Fibroblast of lung (primary cell): ENCODE data around the gene ABCC10. TPM values are rescaled to one million over a fixed set of nuclear protein-coding genes. Genes with fewer than 3 reads are reported as not detected.
"Not testable (repeated sequence)": the region's sequence is repeated elsewhere in the genome, so short reads cannot be mapped to it uniquely, and the experiment has no call there.

ENCODE experiments used
- DNase-seq, 2 donors: peaks; one replicate each; pipeline versions ENCODE4 v3.0.0 to v3.0.0-alpha.2; 2010; ENCODE audit warnings: low read depth in 2 of 2
- H2AFZ ChIP-seq: 2 replicates; pipeline ENCODE4 v1.5.1; 2012; ENCODE audit warnings: low read length, control low read depth, inconsistent platforms
- H3K27ac ChIP-seq: 2 replicates; pipeline ENCODE4 v1.5.1; 2011; ENCODE audit warnings: low read length, control low read depth; ENCODE audit not compliant: insufficient read depth
- H3K27me3 ChIP-seq: 2 replicates; pipeline ENCODE4 v1.5.1; 2011; ENCODE audit warnings: mild to moderate bottlenecking, low read length; ENCODE audit not compliant: control insufficient read depth, insufficient read depth
- H3K36me3 ChIP-seq: 2 replicates; pipeline ENCODE4 v1.5.1; 2011; ENCODE audit warnings: low read length; ENCODE audit not compliant: control insufficient read depth, insufficient read depth
- H3K4me1 ChIP-seq: 2 replicates; pipeline ENCODE4 v1.5.1; 2011; ENCODE audit warnings: low read length; ENCODE audit not compliant: control insufficient read depth, insufficient read depth; ENCODE audit errors: extremely low read depth
- H3K4me2 ChIP-seq: 2 replicates; pipeline ENCODE4 v1.5.1; 2011; ENCODE audit warnings: low read length, control low read depth; ENCODE audit not compliant: insufficient read depth; ENCODE audit errors: extremely low read depth
- H3K4me3 ChIP-seq, 4 experiments: fragments of 200-600 bp in 1 of 4; sonication (generic) in 1 of 4; replicated peaks in 1 of 4; 2 replicates each; pipeline ENCODE4 v1.5.1; 2011 to 2016; ENCODE audit warnings: low read length in 4 of 4, low read depth in 3 of 4, mild to moderate bottlenecking in 3 of 4, control low read depth in 2 of 4, inconsistent platforms in 1 of 4, mixed read lengths in 1 of 4; ENCODE audit not compliant: insufficient read depth in 1 of 4; ENCODE audit errors: control extremely low read depth in 1 of 4
- H3K79me2 ChIP-seq: 2 replicates; pipeline ENCODE4 v1.5.1; 2012; ENCODE audit warnings: mild to moderate bottlenecking, low read length, inconsistent platforms; ENCODE audit not compliant: control insufficient read depth, insufficient read depth
- H3K9ac ChIP-seq: 2 replicates; pipeline ENCODE4 v1.5.1; 2011; ENCODE audit warnings: mild to moderate bottlenecking, low read length, control low read depth; ENCODE audit not compliant: insufficient read depth
- H3K9me3 ChIP-seq: 2 replicates; pipeline ENCODE4 v1.5.1; 2012; ENCODE audit warnings: low read depth, low read length; ENCODE audit not compliant: control insufficient read depth, insufficient read depth
- H4K20me1 ChIP-seq: 2 replicates; pipeline ENCODE4 v1.5.1; 2011; ENCODE audit warnings: low read length; ENCODE audit not compliant: control insufficient read depth, insufficient read depth; ENCODE audit errors: extremely low read depth
- CTCF ChIP-seq, 2 donors: IDR thresholded peaks in 1 of 2; conservative IDR thresholded peaks in 1 of 2; 1 replicate in 1 of 2; 2 replicates in 1 of 2; pipeline ENCODE4 v1.5.1; 2011 to 2012; ENCODE audit warnings: low read length in 2 of 2, control low read depth in 1 of 2, inconsistent platforms in 1 of 2, low read depth in 1 of 2, mild to moderate bottlenecking in 1 of 2
- EZH2 ChIP-seq: IDR thresholded peaks from 2 replicates; pipeline ENCODE4 v1.5.1; 2012; ENCODE audit warnings: low read length, control low read depth, mild to moderate bottlenecking; ENCODE audit errors: missing control alignments
- polyA plus RNA-seq, 2 donors: library from polyadenylated mRNA; depleted of rRNA in 1 of 2; stranded (reverse) in 1 of 2; unstranded in 1 of 2; fragments of >200 nt; gene quantifications; 2 replicates each; pipeline ENCODE4 v1.2.1, GENCODE V29; 2011 to 2012; ENCODE audit warnings: missing spikeins in 1 of 2
- total RNA-seq: library from RNA; depleted of rRNA; stranded (reverse); fragments of >200 nt; gene quantifications from 2 replicates; pipeline ENCODE4 v1.2.1, GENCODE V29; 2014

ABCC10 gene
- total and polyA plus RNA-seq, 2 donors (not counting 1 experiment from before 2014, with no cell fraction given), result 8.9 to 23.1 TPM

GRCh38 chr6:43465948-43466347, 38.6 kb downstream of the ABCC10 start:
- no peak overlapping the region for H3K4me3 ChIP-seq
- H3K79me2 ChIP-seq, result no peaks in the 10 kb centered on the region
- no peak overlapping the region for H2AFZ ChIP-seq
- H3K9ac ChIP-seq, result no peak overlapping the region
- no peaks in the 10 kb centered on the region for H4K20me1 ChIP-seq
- H3K4me2 ChIP-seq, result no peak overlapping the region
- H3K36me3 ChIP-seq, result no peaks in the 10 kb centered on the region
- no peaks in the 10 kb centered on the region for H3K9me3 ChIP-seq
- no peaks in the 10 kb centered on the region for H3K4me1 ChIP-seq
- no peak overlapping the region for H3K27ac ChIP-seq
- peaks cover 11% of the 10 kb centered on the region for H3K27me3 ChIP-seq
- TF ChIP-seq EZH2 (no peak), CTCF (conservative IDR thresholded peaks at IDR 0.05 in 1 of 2, IDR thresholded peaks at IDR 0.05 in 1 of 2; ENCODE audit: low read depth in 1 of 2, low read length in 2 of 2) (no peak)
- DNase-seq, result no peak

GRCh38 chr6:43467265-43467664, 39.9 kb downstream of the ABCC10 start:
- not testable (repeated sequence) for H4K20me1 ChIP-seq, H3K79me2 ChIP-seq, H3K27ac ChIP-seq, H3K27me3 ChIP-seq, H3K4me3 ChIP-seq, H3K4me1 ChIP-seq, H3K4me2 ChIP-seq, H3K36me3 ChIP-seq, DNase-seq, H3K9me3 ChIP-seq, H3K9ac ChIP-seq, H2AFZ ChIP-seq

- no peaks in the 10 kb centered on the region for H4K20me1 ChIP-seq
- H3K9me3 ChIP-seq, result no peaks in the 10 kb centered on the region
- H3K36me3 ChIP-seq, result no peaks in the 10 kb centered on the region
- no peaks in the 10 kb centered on the region for H3K4me1 ChIP-seq
- TF ChIP-seq EZH2 (no peak), CTCF (conservative IDR thresholded peaks at IDR 0.05 in 1 of 2, IDR thresholded peaks at IDR 0.05 in 1 of 2; ENCODE audit: low read depth in 1 of 2, low read length in 2 of 2) (no peak)
- no peak overlapping the region for H2AFZ ChIP-seq
- no peak for DNase-seq
- H3K4me2 ChIP-seq, result no peak overlapping the region
- no peak overlapping the region for H3K27ac ChIP-seq
- H3K27me3 ChIP-seq, result peaks cover 9% of the 10 kb centered on the region
- no peak overlapping the region for H3K9ac ChIP-seq
- H3K79me2 ChIP-seq, result no peaks in the 10 kb centered on the region
- H3K4me3 ChIP-seq, result no peak overlapping the region
Measured at GRCh38 chr6:43467752-43468151, 40.4 kb downstream of the ABCC10 start.
